ENCODE data around the gene AGTPBP1. TPM values are rescaled to one million over a fixed set of nuclear protein-coding genes. Genes with fewer than 3 reads are reported as not detected.
"Not testable (repeated sequence)": the region's sequence is repeated elsewhere in the genome, so short reads cannot be mapped to it uniquely, and the experiment has no call there.

The AGTPBP1 gene
- total RNA-seq, 1 donor from 2014 or later: 12.2 TPM

GRCh38 chr9:85617141-85617670 lies 124.5 kb downstream of the AGTPBP1 start:
- DNase-seq (ENCODE audit: low spot score): no peak

GRCh38 chr9:85615792-85616191 lies 126.0 kb downstream of the AGTPBP1 start:
- DNase-seq (ENCODE audit: low spot score): no peak

- DNase-seq (ENCODE audit: low spot score): peak; percentile 39
These were observed 131.5 kb downstream of the AGTPBP1 start for GRCh38 chr9:85610074-85610860.

- no peak for DNase-seq (ENCODE audit: low spot score)
These were observed 135.8 kb downstream of the AGTPBP1 start for GRCh38 chr9:85605905-85606304.

GRCh38 chr9:85603936-85604335 lies 137.8 kb downstream of the AGTPBP1 start:
- no peak for DNase-seq (ENCODE audit: low spot score)

- no peak for DNase-seq (ENCODE audit: low spot score)
These were observed 139.0 kb downstream of the AGTPBP1 start for GRCh38 chr9:85602742-85603141.

- DNase-seq (ENCODE audit: low spot score): no peak
These were observed 141.0 kb downstream of the AGTPBP1 start for GRCh38 chr9:85600675-85601263.

- DNase-seq (ENCODE audit: low spot score): no peak
These were observed 142.1 kb downstream of the AGTPBP1 start for GRCh38 chr9:85599540-85600105.

GRCh38 chr9:85594316-85594715 lies 147.4 kb downstream of the AGTPBP1 start:
- DNase-seq (ENCODE audit: low spot score): no peak

- DNase-seq (ENCODE audit: low spot score): no peak
These were observed 155.1 kb downstream of the AGTPBP1 start for GRCh38 chr9:85586684-85587083.

- no peak for DNase-seq (ENCODE audit: low spot score)
These were observed 164.3 kb downstream of the AGTPBP1 start for GRCh38 chr9:85577353-85577952.

GRCh38 chr9:85575868-85576267 lies 165.9 kb downstream of the AGTPBP1 start:
- no peak for DNase-seq (ENCODE audit: low spot score)

- DNase-seq (ENCODE audit: low spot score): not testable (repeated sequence)
These were observed 168.2 kb downstream of the AGTPBP1 start for GRCh38 chr9:85573546-85573945.

GRCh38 chr9:85572917-85573316 lies 168.8 kb downstream of the AGTPBP1 start:
- not testable (repeated sequence) for DNase-seq (ENCODE audit: low spot score)

GRCh38 chr9:85569988-85570387 lies 171.8 kb downstream of the AGTPBP1 start:
- DNase-seq (ENCODE audit: low spot score): no peak

- DNase-seq (ENCODE audit: low spot score): no peak
These were observed 182.2 kb downstream of the AGTPBP1 start for GRCh38 chr9:85559526-85559925.

GRCh38 chr9:85554349-85554748 lies 187.4 kb downstream of the AGTPBP1 start:
- no peak for DNase-seq (ENCODE audit: low spot score)

- DNase-seq (ENCODE audit: low spot score): no peak
These were observed 188.3 kb downstream of the AGTPBP1 start for GRCh38 chr9:85553475-85553874.

- no peak for DNase-seq (ENCODE audit: low spot score)
These were observed 194.2 kb downstream of the AGTPBP1 start for GRCh38 chr9:85547599-85547998.

GRCh38 chr9:85543196-85543595 lies 198.6 kb downstream of the AGTPBP1 start:
- no peak for DNase-seq (ENCODE audit: low spot score)

- DNase-seq (ENCODE audit: low spot score): no peak
These were observed 199.9 kb downstream of the AGTPBP1 start for GRCh38 chr9:85541876-85542275.

GRCh38 chr9:85536514-85536913 lies 205.2 kb downstream of the AGTPBP1 start:
- DNase-seq (ENCODE audit: low spot score): no peak

Data from mucosa of gallbladder (tissue), 1 donor.